GM18909 (cell line): ENCODE measurements around the gene RAD51C.
"Not testable (repeated sequence)": the region's sequence is repeated elsewhere in the genome, so short reads cannot be mapped to it uniquely, and the experiment has no call there.

Experiments used
- ATAC-seq: cut with Tn5 transposase; IDR thresholded peaks from one replicate; pipeline ENCODE4 v1.9.1; 2021; ENCODE audit warnings: mild to moderate bottlenecking; ENCODE audit not compliant: unreplicated experiment, poor library complexity

The RAD51C gene

DNA sequence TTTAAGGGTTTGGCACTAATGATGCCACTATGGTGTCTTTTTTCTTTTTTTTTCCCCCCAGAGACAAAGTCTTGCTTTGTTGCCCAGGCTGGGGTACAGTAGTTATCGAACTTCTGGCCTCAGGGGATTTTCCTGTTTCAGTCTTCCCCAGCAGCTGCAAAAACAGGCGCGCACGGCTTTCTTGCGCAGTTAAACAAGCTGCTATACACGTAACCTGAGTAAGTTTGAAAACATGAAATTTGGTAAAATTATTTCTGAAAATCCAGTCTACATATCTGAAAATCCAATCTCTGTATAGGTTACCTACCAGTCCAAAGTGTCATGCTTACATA is 12.4 kb upstream of the RAD51C start:
- ATAC-seq: no peak

- no peak for ATAC-seq
Measured at GRCh38 chr17:58684003-58684402, 8.4 kb upstream of the RAD51C start.

DNA sequence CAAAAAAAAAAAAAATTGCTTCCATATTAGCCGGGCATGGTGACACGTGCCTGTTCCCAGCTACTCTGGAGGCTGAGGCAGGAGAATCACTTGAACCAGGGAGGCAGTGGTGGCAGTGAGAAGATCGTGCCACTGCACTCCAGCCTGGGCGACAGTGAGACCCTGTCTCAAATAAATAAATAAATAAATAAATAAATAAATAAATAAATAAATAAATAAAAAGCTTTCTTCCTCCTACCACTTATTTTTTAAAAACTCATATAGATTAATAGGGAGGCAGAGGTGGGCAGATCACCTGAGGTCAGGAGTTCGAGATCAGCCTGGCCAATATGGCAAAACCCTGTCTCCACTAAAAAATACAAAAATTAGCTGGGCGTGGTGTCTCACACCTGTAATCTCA is 7.9 kb upstream of the RAD51C start:
- not testable (repeated sequence) for ATAC-seq

GRCh38 chr17:58686980-58687379 is 5.4 kb upstream of the RAD51C start:
- ATAC-seq: no peak

- no peak for ATAC-seq
Measured at GRCh38 chr17:58688521-58688920, 3.9 kb upstream of the RAD51C start.

DNA sequence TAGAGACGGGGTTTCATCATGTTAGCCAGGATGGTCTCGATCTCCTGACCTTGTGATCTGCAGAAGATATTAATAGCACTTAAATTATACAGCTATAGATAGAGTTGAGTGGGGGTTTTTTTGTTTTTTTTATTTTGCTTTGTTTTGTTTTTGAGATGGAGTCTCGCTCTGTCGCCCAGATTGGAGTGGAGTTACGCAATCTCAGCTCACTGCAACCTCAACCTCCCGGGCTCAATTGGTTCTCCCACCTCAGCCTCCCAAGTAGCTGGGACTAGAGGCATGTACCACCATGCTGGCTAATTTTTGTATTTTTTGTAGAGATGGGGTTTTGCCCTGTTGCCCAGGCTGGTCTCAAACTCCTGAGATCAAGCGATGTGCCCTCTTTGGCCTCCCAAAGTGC is 2.4 kb upstream of the RAD51C start:
- ATAC-seq: not testable (repeated sequence)

DNA sequence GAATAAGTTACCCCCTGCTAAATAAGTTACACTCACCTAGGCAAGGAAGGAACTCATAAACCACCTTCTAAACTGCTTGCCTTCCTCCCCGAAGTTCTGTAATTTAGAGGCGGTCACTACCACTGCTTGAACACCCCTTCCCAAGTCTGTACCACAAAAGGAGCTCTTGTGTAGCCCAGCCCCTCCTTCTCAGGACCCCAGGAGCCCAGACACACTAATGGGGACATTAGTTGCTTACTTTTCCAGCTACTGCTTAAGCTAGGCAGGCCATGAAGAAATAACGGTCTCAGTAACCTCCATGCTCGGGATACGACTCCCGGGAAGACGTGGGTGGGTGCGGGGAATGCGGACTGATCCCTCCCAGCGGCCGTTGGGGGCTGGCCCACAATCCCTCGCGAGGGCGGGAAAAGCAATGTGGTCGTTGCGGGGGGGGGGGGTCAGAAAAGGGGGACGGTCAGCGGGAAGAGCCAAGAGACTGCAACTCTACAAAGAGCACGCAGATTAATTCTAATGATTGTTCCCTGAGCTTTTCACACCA is 632 bp upstream of the RAD51C start, which contains the start of gene TEX14:
Gene TEX14 (minus strand): TSS at position 345 of the 538 bp plus-strand sequence. CDS start 40,044 bp downstream, outside the sequence.
- no peak for ATAC-seq

DNA sequence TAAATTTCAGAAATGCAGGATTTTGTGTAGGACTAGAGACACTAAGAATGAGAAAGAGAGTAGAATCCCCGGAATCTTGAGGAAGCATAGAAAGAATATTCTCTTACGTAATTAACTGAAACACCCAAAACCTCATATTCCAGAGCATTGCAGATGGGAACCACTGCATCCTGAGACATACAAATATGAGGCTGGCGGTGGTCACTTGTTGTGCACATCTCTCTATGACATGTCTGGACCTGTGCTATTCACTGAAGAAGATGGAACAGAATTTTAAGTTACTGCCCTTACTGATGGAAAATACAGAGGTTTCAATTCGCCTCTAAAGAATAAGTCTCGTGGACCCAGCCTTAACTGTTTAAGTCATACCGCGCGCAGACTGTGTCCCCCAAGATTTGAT is 806 bp downstream of the RAD51C start:
- no peak for ATAC-seq

- no peak for ATAC-seq
Measured at GRCh38 chr17:58693751-58694150, 1.3 kb downstream of the RAD51C start.

DNA sequence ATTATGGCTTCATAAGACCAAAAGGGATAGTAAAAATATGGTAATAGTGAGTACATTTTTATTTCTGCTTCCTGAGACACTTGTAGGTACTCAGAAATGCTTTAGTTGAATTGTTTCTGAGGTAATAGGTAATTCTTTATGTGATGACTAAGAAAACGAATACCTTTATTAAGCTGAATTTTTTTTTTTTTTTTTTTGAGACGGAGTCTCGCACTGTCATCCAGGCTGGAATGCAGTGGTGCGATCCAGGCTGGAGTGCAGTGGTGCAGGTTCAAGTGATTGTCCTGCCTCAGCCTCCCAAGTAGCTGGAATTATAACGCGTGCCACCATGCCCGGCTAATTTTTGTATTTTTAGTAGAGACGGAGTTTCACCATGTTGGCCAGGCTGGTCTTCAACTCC is 1.9 kb downstream of the RAD51C start:
- no peak for ATAC-seq

DNA sequence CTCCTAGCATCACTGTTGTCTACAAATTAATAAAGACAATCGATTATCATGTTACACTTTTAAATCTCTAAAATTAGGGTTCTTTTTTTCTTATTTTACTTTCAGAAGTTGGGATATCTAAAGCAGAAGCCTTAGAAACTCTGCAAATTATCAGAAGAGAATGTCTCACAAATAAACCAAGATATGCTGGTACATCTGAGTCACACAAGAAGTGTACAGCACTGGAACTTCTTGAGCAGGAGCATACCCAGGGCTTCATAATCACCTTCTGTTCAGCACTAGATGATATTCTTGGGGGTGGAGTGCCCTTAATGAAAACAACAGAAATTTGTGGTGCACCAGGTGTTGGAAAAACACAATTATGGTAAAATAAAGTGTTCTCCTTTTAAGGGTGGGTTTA is 2.4 kb downstream of the RAD51C start:
- ATAC-seq: no peak

- ATAC-seq: no peak
Measured at GRCh38 chr17:58699771-58700170, 7.4 kb downstream of the RAD51C start.

DNA sequence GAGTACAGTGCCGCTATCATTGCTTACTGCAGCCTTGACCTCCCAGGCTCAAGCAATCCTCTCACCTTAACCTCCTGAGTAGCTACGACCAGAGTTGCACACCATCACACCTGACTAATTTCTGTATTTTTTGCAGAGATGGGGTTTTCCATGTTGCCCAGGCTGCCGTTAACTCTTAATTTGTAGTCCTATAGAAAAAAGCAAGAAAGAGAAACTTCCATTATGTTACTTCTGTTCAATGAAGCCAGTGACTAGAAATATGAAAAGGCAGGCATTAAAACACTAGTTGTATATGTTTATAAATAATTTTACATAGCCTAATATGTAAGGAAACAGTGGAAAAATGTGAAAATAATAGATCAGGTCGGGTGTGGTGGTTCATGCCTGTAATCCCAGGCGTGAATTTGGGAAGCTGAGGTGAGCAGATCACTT is 9.7 kb downstream of the RAD51C start:
- ATAC-seq: no peak

- no peak for ATAC-seq
Measured at GRCh38 chr17:58702708-58703107, 10.3 kb downstream of the RAD51C start.

- no peak for ATAC-seq
Measured at GRCh38 chr17:58703137-58703915, 10.9 kb downstream of the RAD51C start.

DNA sequence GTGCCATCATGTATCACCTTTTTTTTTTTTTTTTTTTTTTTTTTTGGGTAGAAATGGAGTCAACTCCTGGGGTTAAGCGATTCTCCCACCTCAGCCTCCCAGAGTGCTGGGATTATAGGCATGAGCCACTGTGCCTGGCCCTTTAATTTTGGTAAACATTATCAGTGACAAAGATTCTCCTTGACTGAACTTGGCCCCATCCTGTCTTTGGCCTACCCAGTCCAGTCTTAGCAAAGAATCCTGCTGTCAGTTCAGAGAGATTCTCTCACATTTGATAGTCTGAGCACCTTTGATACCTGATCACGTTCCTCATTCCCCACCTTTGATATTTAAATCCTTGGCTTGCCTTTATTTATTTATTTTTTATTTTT is 11.5 kb downstream of the RAD51C start:
- ATAC-seq: no peak

GRCh38 chr17:58706351-58707140 is 14.1 kb downstream of the RAD51C start:
- ATAC-seq: no peak

- no peak for ATAC-seq
Measured at GRCh38 chr17:58710948-58711552, 18.6 kb downstream of the RAD51C start.

GRCh38 chr17:58722274-58722673 is 29.9 kb downstream of the RAD51C start:
- ATAC-seq: no peak

GRCh38 chr17:58722696-58723095 is 30.3 kb downstream of the RAD51C start:
- ATAC-seq: no peak

DNA sequence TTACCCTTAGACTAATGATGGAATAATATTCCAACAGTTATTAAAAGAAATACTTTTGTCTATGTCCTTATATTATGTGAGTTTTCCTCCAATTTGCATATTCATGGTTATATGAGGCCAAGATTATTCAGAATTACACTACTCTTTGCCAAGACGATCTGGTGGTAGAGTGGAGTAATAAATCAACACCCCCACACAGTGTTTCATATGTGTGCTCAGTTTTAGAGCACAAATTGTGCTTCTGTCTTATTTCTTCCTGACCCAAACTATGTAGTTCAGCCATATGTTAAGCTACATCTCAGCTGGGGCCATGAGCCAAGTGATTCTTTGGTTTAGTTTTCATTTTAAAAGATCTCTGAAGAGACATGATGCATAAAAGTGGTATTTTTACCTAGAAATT is 36.4 kb downstream of the RAD51C start:
- ATAC-seq: no peak
